ENCODE results near the gene RPL10L. TPM values are rescaled to one million over a fixed set of nuclear protein-coding genes. Genes with fewer than 3 reads are reported as not detected.

RPL10L gene
- total RNA-seq (2014; rRNA removed; shearing (Covaris generic)), result not detected in 2 replicates

DNA sequence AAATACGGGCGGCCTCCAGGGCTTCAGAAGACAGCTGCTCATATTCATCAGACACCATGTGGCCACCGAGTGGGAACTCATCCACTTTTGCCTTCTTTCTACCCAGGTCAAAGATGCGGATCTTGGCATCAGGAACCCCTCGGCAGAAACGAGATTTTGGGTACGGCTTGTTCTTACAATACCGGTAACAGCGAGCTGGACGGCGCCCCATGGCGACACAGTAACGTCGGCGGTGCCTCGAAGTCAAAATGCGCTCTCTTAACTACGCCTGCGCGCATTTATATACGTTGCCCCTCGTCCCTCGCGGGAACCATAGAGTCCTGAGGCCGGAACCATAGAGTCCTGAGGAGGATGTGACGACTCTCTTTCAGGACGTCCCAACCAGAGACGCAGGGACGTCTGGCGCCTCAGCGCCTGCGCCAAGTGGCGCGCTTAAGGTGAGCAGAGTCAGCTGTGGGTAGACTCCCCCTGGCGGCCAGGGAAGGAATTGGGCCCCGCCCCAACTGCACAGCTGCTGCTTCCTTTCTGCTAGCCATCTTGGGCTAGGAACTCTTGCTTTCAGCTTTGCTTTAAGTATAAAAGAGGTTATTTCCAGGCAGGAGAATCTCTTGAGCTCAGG, at the start of gene RPL10L:
RPL10L (minus strand) TSS at position 256 of the 619 bp plus-strand sequence; CDS start at position 211, 45 bp downstream.
- no peak for DNase-seq (ENCODE audit: low read depth)

DNA sequence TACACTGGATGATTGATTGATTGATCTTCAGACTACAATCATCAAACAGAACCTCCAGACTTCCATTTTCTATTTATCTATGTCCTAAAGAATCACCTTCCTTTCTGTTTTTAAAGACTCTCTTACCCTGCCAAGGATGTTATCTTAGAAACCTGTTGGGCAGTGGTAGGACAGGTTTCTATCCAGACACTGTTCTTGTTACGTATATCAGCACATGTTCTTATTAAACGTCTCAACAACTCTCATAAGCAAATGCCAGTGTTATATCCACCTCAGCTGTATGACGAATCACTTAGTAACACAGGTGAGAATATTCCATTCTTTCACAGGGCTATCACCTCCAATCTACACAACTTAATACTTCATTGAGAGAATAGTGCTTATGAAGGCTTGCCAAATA, 40.2 kb upstream of the RPL10L start:
- DNase-seq (ENCODE audit: low read depth), result no peak

DNA sequence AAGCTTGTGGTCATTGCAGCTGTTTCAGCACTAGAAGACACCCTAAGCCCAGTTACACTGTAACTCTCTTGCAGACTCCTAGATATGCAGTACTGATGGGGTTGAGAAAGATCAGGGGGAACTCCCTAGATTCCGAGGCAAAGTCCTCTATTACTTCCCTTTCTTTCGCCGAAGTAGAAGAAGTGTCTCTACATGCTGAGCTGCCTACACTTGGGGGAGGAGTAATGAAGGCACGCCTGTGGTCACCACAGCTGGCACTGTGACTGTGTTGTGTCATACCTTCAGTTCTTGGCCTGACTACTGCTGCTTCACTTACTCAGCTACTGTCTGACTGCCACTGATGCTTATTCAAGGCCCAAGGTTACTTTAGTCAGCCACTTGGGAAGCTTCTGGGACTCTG, 35.1 kb upstream of the RPL10L start:
- DNase-seq (ENCODE audit: low read depth), result no peak

DNA sequence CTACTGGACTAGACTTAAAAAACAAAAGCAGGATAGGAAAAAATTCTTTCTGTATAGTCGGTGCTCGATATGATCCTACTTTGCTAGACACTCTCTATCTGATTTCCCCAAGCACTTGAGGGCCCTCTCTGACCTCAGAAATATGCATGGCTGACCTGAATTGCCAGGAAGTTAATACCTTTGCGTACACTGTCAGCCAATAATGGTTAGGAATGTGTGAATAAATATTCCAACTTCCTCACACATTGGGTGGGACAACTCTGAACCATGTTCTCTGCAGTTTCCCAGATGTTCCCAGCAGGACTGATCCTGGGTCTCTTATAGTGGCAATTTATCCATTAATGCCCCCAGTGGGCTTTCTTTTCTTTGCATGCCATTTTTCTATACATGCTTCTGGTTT, 20.5 kb upstream of the RPL10L start:
- DNase-seq (ENCODE audit: low read depth), result no peak

DNA sequence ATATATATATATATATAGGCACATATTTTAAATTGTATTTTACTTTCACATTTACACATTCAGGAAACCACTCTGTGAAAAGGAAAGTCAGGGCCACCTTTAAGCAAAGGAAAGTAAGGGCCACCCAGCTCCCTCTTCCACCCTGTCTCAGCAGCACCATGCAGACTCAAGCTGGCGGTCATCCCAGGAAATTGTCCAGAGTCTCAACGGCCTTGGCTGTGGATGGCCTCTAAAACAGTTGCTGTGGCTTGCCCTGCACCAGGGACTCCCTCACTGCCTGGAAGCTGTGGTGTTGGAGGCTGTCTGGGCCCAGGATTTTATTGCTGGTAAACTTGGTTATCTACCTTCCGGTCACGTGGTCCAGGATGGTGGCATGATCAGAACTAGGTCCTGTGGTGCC, 11.8 kb upstream of the RPL10L start:
- DNase-seq (ENCODE audit: low read depth), result no peak

DNA sequence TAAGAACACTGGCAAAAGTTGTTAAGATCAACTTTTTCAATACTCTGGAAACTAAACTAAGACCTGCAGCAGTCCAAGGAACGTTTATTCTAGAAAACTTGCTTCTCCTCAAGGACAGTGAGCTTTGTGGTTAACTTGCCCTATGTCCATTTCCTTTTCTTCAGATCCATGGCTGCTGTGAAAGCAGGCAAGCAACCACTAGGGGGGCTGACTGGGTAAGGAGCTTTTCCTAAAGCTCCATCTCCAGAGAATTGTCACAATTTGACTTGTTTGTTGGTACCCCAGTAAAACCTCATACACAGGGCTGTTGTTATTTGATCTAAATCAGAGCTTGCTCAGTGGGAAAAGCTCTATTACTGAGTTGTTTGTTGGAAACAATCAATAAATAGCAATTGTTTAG, 10.1 kb upstream of the RPL10L start:
- no peak for DNase-seq (ENCODE audit: low read depth)

DNA sequence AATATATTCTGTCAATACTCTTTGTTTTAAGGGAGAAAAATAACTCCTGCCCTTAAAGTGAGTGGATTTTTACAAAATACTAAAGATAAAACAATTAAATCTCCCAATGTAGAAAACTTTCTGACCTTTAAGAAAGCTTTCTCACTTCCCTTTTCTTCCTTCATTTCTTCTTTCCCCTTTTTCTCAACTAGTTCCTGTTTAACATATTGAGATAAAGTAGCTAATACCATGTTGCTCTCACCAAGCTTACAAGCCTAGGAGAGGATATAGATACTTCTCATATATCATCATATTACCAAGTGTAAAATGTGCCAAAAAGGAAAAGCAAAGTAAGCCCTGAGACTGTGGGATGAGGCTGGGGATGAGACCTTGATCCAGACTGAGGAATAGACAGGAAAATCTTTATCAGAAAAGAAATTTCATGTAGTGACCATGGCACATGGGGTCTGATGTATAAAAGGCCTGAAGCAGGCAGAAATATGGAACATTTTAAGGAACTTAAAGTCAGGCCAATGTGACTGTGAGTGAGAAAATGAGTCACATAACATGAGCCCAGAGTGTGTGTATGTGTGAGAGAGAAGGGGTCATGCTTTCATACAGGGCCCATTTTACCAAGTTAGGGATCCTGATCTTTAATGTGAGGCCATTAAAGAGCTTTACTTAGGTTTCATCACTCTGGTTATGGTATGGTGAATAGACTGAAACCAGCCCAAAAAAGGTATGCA, 1.6 kb upstream of the RPL10L start:
- DNase-seq (ENCODE audit: low read depth), result no peak

DNA sequence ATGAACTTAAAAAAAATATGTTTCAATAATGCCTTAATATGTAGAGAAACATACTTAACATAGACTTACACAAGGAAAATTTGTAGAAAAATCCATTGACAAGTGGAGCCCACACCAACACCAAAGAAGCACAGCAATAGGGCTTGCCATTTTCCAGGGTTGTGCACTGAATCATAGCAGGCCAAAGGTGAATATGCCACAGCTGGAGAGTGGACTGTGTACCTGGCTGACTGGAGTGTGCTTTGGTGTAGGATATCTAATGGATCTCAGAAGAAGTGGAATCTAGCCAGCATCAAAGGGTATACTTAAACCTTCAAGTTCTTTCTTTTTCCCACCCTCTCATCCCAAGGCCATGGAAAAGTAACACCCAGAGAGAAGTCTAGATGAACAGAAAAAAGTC, 4.8 kb downstream of the RPL10L start:
- DNase-seq (ENCODE audit: low read depth), result no peak

DNA sequence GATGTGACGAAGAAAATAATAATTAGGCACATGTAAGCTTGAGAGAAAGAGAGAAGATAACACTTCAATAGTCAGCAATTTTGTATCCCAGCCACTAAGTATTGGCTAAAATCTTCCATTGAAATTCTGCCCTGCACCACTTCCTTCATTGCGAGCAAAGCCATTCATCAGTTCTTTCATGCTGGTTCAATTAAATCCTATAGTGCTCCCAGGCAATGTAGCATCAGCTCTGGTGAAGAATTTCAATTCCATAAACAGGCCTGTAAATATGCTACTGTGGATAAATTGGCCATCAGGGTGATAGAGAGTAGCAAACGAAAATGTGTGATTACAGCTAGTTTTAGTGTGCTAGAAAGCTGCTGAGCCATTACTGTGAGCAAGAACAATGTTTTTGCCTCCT, 24.7 kb downstream of the RPL10L start:
- DNase-seq (ENCODE audit: low read depth), result no peak
